ENCODE results near the gene RPS4Y1.
"Not testable (repeated sequence)": the region's sequence is repeated elsewhere in the genome, so short reads cannot be mapped to it uniquely, and the experiment has no call there.

RPS4Y1 gene
- 84.1 reads per million, percentile 79 among the genes with 10 or more reads in this experiment for total RNA-seq

DNA sequence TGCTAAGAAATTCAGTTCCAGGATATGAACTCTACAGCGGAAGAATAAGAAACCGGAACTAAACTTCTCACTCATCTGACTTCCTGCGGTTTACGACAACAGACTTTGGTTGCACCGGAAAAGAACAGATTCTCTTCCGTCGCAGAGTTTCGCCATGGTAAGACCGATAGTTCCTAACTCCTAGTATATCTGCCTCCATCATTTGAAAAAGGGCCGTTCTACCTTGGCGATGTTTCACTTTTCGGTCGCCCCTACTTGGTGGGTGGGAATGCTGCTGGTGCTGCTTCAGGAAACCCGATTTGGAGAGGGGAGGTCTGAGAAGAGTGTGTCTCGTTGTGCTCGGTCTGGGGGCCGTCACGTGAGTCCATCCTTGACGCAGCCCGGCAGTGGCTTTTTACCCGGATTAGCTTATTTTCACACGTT is at the start of gene RPS4Y1:
TSS of gene RPS4Y1 (plus strand) at position 132 of the 423 bp plus-strand sequence. CDS start at position 155, 23 bp downstream.
- no peak for DNase-seq

DNA sequence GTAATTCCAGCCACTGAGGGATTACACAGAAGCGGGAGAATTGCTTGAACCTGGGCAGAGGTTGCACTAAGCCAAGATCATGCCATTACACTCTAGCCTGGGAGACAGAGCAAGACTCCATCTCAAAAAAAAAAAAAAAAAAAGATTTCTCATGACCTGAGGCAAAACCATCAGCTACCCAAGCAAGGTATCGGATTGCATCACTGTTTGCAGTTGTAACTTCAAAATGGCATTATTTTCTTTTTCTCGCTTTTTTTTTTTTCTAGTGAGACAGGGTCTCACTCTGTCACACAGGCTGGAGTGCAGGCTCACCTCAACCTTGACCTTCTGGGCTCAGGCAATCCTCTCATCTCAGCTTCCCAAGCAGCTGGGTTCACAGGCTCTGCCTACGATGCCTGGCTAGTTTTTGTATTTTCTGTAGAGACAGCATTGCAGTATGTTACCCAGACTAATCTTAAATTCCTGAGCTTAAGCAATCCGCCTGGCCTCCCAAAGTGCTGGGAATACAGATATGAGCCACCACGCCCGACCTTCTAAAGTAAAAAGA is 44.4 kb upstream of the RPS4Y1 start:
- DNase-seq, result no peak

DNA sequence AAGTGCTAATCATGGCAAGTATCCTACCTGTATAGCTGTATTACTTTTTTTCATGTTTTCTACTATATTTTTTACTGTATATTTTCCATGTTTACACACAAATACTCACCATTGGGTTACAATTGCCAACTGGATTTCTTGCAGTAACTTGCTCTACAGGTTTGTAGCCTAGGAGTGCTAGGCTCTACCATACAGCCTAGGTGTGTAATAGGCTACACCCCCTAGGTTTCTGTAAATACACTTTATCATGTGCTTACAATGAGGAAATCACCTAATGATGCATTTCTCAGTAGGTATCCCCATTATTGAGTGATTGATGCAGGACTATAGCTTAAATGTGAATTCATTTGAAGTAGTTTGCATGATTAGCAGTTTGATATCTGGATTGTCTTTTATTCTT is 43.4 kb upstream of the RPS4Y1 start:
- no peak for DNase-seq

DNA sequence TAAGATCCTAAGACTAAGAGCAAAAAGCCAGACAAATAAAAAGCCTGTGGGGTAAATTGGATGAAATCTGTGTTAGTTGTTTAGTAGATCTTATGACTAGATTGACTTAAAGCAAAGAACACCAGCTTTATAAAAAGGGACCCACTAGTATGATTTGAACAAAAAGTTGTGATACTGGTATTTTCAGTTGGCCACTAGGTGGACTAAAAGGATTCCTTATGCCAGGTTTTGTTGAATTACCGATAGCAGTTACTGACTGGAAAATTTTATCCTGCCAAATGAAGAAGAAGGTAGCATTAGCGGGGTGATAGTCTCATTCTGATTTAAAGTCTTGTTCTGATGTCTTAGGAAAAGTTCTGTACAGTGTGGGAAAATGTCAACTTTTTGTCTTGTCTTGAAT is 41.2 kb upstream of the RPS4Y1 start:
- no peak for DNase-seq

DNA sequence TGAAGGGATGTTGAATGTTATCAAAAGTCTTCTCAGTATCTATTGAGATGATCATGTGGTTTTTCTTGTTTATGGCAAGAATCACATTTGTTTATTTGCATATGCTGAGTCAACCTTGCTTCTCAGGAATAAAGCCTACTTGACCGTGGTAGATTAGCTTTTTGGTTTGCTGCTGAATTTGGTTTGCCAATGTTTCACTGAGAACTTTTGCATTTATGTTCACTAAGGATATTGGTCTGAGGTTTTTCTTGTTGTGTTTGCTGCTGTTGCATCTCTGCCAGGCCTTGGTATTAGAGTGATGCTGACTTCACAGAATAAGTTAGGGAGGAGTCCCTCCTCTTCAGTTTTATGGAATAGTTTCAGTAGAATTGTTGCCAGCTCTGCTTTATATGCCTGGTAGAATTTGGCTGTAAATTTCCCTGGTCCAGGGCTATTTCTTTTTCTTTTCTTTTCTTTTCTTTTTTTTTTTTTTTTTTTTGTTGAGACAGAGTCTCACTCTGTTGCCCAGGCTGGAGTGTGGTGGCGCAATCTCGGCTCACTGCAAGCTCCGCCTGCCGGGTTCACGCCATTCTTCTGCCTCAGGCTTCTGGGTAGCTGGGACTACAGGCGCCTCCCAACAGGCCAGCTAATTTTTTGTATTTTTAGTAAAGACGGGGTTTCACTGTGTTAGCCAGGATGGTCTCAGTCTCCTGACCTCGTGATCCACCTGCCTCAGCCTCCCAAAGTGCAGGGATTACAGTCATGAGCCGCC is 24.1 kb upstream of the RPS4Y1 start:
- DNase-seq, result not testable (repeated sequence)

DNA sequence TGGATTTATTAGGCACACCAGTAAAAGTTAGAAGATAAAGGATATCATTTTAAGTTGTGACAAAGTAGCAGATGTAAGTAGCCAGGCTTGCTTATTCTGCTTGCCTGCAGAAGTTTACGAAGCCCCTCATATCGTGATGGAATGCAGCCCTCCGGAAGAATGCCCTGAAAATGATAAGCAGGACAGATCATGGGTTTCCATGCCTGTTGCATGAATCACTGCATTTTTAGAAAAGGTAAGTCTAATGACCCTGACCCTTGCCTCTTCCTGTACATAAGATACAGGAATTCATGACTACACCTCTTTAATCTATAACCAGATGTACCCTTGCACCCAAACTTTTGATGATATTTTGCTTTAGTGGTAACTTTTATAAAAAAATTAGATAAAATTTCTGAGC is 16.9 kb upstream of the RPS4Y1 start:
- DNase-seq, result no peak

DNA sequence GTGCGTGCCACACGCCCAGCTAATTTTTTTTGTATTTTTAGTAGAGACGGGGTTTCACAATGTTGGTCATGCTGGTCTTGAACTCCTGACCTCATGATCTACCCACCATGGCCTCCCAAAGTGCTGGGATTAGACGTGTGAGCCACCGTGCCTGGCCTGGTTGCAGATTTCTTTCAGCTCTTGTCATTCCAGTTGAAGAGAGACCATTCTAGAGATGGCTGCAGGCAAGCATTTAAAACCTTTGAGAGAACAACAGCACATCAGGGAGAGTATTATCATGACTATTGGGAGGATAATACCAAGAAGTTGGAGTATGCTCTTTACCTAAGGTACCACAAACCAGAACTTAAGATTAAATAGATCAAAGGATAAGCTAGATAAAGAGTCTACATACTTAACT is 12.9 kb upstream of the RPS4Y1 start:
- DNase-seq, result no peak

DNA sequence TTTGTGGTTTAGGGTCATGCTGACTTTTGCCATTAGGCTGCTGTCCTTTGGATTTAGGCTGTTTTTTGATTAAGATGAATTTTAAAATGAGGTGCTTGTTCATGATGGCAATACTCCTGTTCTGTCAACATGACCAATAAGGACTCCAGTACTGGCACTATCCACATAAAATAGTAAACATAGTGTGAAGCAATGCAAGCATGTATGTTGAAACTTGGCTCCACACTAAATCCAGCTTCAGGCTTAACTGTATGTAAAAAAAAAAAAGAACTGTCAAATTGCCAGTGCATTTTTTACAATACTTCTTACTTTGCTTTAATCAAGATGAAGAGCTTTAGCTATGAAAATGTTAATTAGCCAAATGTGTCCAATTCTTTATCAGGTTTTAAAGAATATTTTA is 6.2 kb upstream of the RPS4Y1 start:
- DNase-seq, result no peak

DNA sequence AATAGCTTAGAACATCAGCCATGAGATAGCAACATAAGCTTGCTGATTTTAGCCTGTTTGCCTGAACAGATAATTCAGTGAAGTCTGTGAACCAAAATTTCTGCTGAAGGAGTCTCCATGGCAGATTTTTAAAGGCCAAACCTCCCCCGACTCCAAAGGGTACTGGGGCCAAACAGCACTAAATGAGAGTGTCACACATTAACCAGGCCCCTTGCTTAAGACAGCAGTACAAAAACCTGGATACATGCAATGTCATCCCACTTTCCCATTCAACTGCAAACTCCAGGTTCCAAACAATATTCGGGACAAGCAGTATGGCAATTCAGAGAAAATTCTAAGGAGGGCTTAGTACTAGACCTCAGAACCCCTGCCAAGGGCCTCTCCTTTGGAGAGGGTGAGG is 4.3 kb upstream of the RPS4Y1 start:
- no peak for DNase-seq

DNA sequence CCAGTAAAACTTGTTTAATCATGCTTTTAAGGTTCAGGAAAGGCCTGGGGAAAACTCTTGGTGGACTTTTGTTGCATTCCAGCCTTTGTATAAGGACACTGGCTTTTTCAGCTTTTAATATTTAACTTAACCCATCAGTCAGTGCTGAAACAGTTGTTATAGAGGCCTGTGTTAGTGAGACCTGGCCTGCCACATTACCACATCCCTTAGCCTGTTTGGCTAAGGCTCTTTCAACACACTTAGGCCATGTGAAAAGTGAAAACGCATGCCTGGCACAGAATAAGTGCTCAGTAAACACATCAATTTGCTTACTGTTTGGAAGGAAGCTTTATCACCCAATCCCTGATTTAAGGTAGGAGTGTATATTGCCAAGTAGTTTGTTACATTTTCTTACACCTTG is 3.5 kb upstream of the RPS4Y1 start:
- no peak for DNase-seq

DNA sequence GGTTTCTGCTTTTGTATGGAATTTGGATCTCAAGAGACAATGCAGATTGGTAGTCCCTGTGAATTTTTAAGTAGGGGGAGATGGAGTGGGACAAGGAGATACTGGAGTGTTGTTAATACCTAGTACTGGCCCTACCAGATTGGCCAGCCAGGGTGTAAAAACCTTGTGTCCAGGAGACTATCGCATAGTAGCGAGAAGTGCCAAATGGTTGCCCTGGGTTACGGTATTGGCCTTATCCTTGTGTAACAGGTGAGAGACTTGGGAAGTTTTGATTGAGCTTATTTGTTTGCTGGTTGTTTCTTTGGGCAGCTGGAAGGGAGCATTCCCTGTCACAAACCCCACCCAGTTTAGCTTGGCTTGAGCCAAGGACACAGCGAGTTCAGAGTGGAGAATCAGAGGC is 5.4 kb downstream of the RPS4Y1 start:
- no peak for DNase-seq

DNA sequence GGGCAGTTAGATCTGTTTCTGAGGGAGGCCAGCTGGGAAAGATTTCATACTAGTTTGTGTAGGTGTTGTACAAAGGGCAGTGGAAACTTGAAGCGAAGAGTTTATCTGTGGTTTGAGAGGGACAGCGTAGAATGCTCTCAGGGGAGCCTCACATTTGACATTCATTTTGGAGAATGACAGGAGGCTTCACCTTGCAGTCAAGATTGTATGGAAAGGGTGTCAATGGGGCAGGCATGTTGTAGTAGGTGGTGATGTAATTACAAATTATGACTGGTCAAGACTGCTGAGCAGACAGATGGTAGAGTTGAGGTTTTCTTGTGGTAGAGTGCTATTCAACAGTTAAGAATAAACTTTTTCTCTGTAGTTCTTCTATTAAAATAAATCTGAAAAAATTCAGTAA is 7.0 kb downstream of the RPS4Y1 start:
- no peak for DNase-seq

DNA sequence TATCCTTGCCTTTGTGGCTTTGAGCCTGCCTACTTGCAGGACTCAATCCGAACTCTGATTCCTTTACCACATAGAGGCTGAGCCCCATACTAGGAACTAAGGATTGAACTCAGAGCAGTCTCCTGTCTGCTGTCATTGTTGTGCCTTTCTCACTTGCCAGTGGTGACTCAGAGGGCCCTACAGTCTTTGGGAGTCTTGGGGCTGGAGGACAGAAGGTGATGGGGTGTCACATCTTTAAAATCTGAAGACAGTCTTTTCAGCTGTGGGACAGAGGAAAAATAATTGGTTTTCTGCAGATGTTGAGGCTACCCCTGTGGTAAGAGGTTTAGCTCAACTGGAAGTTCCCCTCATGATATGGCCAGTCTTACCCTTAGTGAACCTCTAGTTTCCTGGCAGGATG is 8.0 kb downstream of the RPS4Y1 start:
- no peak for DNase-seq

DNA sequence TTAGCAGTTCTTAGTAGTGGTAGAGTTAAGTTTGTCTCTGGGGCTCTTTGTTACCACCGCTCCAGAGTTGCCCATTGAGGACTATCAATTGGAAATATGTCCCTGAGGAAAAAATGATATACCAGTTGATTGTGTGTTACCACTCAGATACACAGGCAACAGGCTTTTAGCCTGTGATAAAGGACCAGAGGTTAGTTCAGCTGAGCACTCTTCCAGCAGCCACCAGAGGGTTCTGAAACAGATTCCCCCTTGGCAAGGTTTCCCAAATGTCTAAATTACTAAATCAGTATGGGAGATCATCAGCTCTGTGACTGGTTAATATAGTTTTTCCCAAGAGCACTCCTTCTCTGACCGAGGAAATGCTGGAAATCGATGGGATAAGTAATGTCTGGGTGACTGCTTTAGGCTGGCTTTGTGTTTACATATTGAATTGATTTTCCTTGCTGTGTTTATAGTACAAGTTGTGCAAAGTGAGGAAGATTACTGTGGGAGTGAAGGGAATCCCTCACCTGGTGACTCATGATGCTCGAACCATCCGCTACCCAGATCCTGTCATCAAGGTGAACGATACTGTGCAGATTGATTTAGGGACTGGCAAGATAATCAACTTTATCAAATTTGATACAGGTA is 12.9 kb downstream of the RPS4Y1 start:
- no peak for DNase-seq

DNA sequence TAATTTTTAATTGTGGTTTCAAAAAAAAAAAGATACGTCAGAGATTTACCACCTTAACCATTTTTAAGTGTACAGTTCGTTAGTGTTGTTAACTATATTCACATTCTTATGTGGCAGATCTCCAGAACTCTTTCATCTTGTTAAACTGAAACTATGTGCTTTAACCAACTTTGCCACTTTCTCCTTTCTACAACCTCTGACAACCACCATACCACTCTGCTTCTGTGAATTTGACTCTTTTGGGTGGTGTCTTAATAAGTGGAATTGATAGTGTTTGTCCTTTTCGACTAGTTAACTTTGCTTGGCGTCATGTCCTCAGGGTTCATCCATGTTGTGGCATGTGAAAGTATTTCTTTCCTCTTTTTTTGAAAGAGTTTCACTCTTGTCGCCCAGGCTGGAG is 15.7 kb downstream of the RPS4Y1 start:
- DNase-seq, result no peak

DNA sequence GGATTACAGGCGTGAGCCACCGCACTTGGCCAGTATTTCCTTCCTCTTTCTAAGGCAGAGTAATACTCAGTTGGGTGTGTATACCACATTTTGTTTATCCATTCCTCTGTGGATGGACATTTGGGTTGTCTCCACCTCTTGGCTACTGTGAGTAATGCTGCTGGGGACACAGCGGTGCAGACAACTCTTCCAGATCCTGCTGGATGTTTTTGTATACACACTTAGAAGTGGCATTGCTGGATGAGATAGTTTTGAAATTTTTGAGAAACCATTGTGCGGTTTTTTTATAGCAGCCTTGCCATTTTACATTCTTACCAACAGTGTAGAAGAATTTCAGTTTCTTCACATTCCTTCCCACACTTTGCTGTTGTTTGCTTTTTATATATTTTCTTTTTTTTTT is 16.3 kb downstream of the RPS4Y1 start:
- DNase-seq, result no peak

DNA sequence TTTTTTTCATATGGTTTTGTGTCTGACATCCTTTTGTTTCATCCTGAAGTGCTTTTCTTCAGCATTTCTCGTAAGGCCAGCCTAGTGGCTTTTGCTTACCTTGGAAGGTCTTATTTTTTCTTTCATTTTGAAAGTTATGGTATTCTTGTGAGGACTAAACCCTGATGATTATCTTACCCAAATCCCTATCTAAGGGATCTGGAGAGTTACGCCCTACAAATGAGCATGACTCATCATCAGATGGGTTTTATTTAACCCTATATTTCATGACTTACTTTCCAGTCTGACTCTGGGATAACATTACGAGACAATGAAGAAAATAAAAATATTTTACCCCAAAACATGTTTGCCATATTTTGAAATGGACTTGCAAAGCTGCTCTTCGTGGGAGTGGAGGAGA is 18.4 kb downstream of the RPS4Y1 start:
- no peak for DNase-seq

DNA sequence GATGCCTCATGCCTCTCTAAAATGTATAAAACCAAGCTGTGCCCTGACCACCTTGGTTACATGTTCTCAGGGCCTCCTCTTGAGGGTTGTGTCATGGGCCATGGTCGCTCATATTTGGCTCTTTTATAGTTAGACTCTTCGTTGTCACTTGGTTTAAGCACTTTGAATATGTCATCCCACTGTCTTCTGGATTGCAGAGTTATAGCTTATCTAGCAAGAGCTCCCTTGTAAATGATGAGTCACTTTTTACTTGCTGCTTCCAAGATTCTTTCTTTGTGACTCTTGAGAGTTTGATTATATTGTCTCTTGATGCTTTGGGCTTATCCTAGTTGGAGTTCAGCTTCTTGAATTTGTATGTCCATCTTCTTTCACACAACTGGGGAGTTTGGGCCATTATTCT is 19.1 kb downstream of the RPS4Y1 start:
- DNase-seq, result no peak

DNA sequence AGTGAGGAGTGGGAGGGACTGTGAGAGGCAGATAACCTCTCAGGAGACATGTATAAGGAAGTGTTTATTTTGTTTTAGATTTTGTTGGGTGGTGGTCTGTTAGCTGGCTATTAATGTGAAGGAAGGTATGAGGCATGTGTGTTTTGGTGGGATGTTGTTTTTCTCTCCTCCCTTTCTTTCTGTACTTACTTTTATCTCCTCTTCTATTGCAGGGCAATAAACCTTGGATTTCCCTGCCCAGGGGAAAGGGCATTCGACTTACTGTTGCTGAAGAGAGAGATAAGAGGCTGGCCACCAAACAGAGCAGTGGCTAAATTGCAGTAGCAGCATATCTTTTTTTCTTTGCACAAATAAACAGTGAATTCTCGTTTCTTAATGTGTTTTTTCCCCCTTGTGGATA is 25.2 kb downstream of the RPS4Y1 start:
- no peak for DNase-seq

DNA sequence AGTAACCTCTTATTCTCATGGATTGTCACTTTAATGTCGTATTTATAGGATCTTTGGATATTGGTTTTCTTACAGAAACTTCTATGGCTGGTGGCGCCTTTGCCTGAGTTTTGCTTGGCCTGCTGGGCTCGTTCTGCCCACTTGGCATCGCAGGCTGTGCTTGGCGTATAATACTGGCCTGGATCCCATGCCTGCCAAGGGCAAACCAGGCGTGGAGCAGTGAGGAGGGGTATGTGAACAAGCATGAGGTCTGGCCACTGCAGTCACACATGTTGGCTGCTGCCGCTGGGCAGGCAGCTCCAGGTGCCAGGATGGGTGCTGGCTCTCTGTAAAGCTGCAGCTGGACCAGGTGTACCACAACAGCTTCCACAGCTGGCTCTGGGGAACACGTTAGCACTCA is 26.1 kb downstream of the RPS4Y1 start:
- no peak for DNase-seq

DNA sequence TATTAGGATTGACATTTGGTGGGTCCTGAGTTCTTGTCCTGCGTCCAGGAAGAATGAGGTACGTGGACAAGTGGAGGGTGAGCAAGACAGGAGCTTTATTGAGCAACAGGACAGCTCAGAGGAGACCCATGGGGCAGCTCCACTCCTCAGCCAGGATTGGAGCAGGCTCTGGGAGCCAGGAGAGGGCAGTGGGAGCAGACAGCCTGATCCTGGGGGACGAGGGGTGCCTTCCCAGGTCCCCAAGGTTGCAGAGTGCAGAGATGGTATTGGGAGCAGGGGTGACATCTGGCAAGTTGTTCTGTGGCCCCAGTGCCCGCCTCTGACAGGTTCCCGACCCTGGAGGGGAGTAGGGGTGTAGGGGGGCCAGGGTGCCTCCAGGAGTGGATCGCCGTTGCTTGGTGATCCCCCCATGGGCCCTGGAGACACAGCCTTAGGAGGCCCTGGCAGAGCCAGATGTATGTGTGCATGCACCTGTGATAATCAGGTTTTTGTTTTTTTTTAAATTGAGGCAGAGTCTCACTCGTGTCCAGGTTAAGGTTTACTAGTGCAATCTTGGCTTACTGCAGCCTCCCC is 26.7 kb downstream of the RPS4Y1 start:
- DNase-seq, result no peak

DNA sequence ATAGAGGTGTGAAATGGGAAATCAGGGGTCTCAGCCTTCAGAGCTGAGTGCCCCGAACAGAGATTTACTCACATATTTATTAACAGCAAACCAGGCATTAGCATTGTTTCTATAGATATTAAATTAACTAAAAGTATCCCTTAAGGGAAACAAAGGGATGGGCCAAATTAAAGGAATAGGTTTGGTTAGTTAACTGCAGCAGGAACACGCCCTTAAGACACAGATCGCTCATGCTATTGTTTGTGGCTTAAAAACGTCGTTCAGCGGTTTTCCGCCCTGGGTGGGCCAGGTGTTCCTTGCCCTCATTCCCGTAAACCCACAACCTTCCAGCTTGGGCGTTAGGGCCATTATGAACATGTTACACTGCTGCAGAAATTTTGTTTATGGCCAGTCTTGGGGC is 30.8 kb downstream of the RPS4Y1 start:
- DNase-seq, result not testable (repeated sequence)

DNA sequence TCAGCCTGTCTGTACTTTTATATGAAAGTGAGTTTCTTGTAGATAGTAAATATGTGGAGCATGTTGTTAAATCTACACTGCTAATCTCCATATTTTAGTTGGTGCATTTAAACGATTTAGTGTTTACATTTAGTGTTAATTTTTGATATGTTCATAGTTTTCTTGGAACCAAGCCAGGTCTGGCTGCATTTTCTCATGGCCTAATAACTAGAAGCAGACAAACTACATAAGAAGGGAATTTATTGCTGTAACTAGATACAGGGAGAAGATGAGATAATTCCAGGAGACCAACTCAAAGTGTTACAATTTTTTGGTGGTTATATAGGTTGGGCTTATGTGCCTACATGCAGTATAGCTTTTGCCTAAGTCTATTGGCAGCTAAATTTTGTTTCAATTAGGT is 32.8 kb downstream of the RPS4Y1 start:
- no peak for DNase-seq

DNA sequence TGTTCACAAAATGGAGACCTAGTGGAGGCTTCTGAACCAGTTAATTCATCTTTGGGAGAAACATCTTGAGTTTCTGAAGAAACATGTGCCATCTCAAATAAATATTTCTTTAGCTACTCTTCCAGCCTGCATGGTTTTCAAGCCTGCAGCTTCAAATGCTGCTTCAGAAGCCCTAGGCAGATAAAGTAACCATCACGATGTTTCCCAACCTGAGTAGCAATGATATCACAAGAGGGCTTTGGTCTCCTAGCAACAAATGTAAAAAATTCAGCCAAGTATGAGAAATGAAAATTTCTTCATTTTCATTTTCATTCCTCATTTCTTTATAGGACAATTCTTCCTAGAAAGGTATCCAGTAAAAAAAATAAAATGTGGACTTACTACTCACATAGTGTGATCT is 42.2 kb downstream of the RPS4Y1 start:
- no peak for DNase-seq

Data from effector CD4-positive, alpha-beta T cell (primary cell).